ENCODE data around the gene RNASE9.
"Not testable (repeated sequence)": the region's sequence is repeated elsewhere in the genome, so short reads cannot be mapped to it uniquely, and the experiment has no call there.

RNASE9 gene

DNA sequence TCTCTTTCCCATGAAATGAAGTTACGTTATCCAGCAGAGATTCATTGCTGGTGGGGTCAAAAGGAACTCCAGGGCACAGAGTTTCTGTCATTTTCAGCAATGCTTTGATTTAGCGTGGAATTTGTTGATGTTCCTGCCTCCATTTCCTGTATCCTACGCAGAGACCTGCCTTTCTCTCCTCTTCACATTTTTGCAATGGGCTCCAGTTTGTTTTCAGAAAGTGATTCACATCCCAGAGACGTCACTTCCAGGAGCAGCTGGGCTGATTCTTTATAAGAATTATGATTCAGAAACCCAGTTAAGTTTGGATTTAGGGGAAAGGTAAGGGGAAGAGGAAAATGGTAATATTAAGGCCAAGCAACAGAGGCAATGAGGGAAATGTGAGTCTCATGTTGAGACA lies 43.9 kb downstream of the RNASE9 start:
- DNase-seq (ENCODE audit: low read depth in 2 of 2) = no peak

DNA sequence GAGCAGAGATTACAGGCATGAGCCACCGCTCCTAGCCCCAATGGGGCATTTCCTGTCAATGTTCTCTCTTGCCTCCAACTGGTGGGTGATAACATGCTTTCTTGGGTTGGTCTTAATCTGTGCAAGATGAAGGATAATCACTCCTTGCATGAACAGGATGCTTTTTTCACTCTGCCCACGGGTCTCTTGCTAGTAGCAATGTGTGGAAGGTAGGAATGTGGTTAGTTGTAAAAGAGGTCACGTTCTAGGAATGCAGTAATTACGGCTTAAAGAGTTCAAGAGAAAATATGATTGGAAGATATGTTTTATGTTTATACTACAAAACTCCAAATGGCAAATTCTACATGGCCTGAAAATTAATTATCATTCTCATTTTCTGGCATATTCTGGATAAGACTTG lies 45.0 kb downstream of the RNASE9 start:
- DNase-seq (ENCODE audit: low read depth in 2 of 2) = no peak

DNA sequence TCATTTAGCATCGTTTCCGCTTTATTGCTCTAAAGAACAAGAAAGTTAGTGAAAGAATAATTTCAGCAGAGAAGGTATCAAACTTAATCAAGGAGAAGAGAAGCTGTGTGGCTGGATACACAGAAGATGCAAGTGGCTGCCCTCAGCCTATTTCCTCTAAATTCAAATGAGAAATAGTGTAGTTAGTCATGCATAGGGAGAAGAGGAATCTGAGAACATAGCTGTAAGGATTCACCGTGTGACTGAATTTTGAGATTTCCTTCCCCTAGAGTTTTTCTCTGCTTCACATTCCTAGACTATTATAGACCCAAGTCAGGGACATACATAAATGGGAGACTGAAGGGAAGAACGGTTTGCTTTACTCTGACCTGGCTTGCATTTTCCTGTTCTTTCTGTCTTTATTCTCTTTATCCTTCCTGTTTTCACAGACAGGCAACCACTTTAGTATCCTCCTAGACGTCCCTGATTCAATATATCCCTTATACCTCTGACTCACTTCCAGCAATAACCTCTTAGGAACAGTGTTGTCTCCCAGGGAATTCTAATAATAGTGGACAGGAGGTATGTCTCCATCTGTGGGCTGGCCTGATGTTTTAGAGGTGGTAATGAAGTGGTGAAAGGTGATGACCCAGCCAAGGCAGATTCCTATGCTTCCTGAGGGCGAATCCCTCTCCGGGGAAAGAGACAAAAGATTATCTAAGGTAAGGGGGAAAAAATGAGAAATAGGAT lies 48.5 kb downstream of the RNASE9 start:
- no peak for DNase-seq (ENCODE audit: low read depth in 2 of 2)

DNA sequence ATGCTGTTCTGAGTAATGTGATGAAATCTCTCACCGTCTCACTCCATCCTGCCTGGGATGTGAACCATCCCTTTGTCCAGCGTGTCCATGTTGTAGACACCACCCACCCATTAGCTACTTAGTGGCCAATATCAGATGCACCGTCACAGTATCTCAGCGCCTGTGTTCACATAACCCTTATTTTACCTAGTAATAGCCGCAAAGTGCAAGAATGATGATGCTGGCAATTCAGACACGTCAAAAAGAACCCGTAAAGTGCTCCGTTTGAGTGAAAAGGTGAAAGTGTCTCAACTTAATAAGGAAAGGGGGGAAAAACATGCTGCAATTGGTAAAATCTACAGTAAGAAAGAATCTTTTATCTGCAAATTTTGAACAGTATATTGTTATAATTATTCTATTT lies 52.5 kb downstream of the RNASE9 start:
- no peak for DNase-seq (ENCODE audit: low read depth in 2 of 2)

DNA sequence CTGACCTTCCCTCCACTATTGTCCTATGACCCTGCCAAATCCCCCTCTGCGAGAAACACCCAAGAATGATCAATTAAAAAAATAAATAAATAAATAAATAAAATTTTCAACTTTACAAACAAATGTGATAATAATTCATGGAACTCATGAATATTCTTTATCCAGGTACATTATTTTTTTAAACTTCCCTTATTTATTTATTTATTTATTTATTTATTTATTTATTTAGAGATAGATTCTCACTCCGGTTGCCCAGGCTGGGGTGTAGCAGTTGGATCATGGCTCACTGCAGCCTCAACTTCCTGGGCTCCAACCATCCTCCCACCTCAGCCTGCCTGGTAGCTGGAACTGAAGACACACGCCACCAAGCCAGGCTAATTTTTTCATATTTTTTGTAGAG lies 53.3 kb downstream of the RNASE9 start:
- not testable (repeated sequence) for DNase-seq (ENCODE audit: low read depth in 2 of 2)

DNA sequence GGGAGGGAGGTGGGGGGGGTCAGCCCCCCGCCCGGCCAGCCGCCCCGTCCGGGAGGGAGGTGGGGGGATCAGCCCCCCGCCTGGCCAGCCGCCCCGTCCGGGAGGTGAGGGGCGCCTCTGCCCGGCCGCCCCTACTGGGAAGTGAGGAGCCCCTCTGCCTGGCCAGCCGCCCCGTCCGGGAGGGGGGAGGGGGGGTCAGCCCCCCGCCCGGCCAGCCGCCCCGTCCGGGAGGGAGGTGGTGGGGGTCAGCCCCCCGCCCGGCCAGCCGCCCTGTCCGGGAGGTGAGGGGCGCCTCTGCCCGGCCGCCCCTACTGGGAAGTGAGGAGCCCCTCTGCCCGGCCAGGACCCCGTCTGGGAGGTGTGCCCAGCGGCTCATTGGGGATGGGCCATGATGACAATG lies 54.1 kb downstream of the RNASE9 start:
- not testable (repeated sequence) for DNase-seq (ENCODE audit: low read depth in 2 of 2)

DNA sequence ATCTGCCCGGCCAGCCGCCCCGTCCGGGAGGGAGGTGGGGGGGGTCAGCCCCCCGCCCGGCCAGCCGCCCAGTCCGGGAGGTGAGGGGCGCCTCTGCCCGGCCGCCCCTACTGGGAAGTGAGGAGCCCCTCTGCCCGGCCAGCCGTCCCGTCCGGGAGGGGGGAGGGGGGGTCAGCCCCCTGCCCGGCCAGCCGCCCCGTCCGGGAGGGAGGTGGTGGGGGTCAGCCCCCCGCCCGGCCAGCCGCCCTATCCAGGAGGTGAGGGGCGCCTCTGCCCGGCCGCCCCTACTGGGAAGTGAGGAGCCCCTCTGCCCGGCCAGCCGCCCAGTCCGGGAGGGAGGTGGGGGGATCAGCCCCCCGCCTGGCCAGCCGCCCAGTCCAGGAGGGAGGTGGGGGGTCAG lies 54.6 kb downstream of the RNASE9 start:
- not testable (repeated sequence) for DNase-seq (ENCODE audit: low read depth in 2 of 2)
